Astrocyte of the spinal cord (primary cell): ENCODE data around the gene IREB2.
A peak's percentile ranks its signal among the peaks of the same experiment; 100 is the strongest.
"Not testable (repeated sequence)": the region's sequence is repeated elsewhere in the genome, so short reads cannot be mapped to it uniquely, and the experiment has no call there.

Source experiments
- DNase-seq: peaks from one replicate; pipeline ENCODE4 v3.0.0; 2011; ENCODE audit warnings: low read depth, low spot score
- H3K4me3 ChIP-seq: 2 replicates; pipeline ENCODE4 v1.5.1; 2011; ENCODE audit warnings: low read depth, mild to moderate bottlenecking, low read length, moderate library complexity
- CTCF ChIP-seq: IDR thresholded peaks from 2 replicates; pipeline ENCODE4 v1.5.1; 2012; ENCODE audit warnings: low read depth, mild to moderate bottlenecking, low read length, inconsistent platforms
- in situ Hi-C: cut with HindIII; loops from 2 replicates; pipeline ENCODE4 v1.10.0; 2017; ENCODE audit warnings: low sequenced_read_pairs

The IREB2 gene

GRCh38 chr15:78507831-78508160 lies 69.8 kb downstream of the IREB2 start:
- in situ Hi-C loops, result no loop called here
- DNase-seq, result no peak
- H3K4me3 ChIP-seq, result peak overlapping the region; percentile 88
- TF ChIP-seq CTCF, result no peak

- H3K4me3 ChIP-seq, result peak overlapping the region; percentile 88
- DNase-seq, result no peak
- no peak for TF ChIP-seq CTCF
- in situ Hi-C loops, result no loop called here
Observed at GRCh38 chr15:78508272-78508671, 70.3 kb downstream of the IREB2 start.

GRCh38 chr15:78509726-78510312 lies 71.8 kb downstream of the IREB2 start:
- DNase-seq, result no peak
- in situ Hi-C loops, result no loop called here
- H3K4me3 ChIP-seq, result no peak overlapping the region
- no peak for TF ChIP-seq CTCF

- H3K4me3 ChIP-seq, in situ Hi-C loops, DNase-seq: not testable (repeated sequence)
Observed at GRCh38 chr15:78520035-78520434, 82.0 kb downstream of the IREB2 start.

- TF ChIP-seq CTCF, result no peak
- in situ Hi-C loops, result no loop called here
- no peak for DNase-seq
- H3K4me3 ChIP-seq, result no peak overlapping the region
Observed at GRCh38 chr15:78524230-78524629, 86.2 kb downstream of the IREB2 start.

GRCh38 chr15:78527325-78527724 lies 89.3 kb downstream of the IREB2 start:
- in situ Hi-C loops, result no loop called here
- TF ChIP-seq CTCF, result no peak
- no peak overlapping the region for H3K4me3 ChIP-seq

GRCh38 chr15:78533331-78533730 lies 95.3 kb downstream of the IREB2 start:
- no peak for DNase-seq
- in situ Hi-C loops, result no loop called here
- no peak for TF ChIP-seq CTCF
- H3K4me3 ChIP-seq, result no peak overlapping the region

More at GRCh38 chr15:78527325-78527724, 89.3 kb downstream of the IREB2 start:
- DNase-seq, result no peak
